ENCODE data around the gene DTHD1.

- peak in 2 of 5 experiments; percentile 5 to 15 for TF ChIP-seq CTCF (IDR thresholded peaks at IDR 0.05)
- peak in 1 of 2 donors; percentile 24 for TF ChIP-seq POLR2A (IDR thresholded peaks at IDR 0.05)
- TF ChIP-seq EP300 (IDR thresholded peaks at IDR 0.05): peak in 1 of 2 donors; percentile 15
These were observed 36.9 kb upstream of the DTHD1 start, which contains the start of gene ARAP2 for GRCh38 chr4:36244257-36245082.
